ENCODE results near the gene TMPRSS11D.

GRCh38 chr4:67897686-67898085 lies 13.9 kb upstream of the TMPRSS11D start:
- no peak for TF ChIP-seq CTCF (IDR thresholded peaks at IDR 0.05; ENCODE audit: insufficient read depth, low read depth, low read length)
- TF ChIP-seq EZH2 (IDR thresholded peaks at IDR 0.05; ENCODE audit: insufficient read depth, low read length), result no peak
